ENCODE data around the gene KCTD15.
"Not testable (repeated sequence)": the region's sequence is repeated elsewhere in the genome, so short reads cannot be mapped to it uniquely, and the experiment has no call there.

Gene KCTD15

GRCh38 chr19:33815380-33816340 lies 19.0 kb downstream of the KCTD15 start:
- no peak for DNase-seq

DNA sequence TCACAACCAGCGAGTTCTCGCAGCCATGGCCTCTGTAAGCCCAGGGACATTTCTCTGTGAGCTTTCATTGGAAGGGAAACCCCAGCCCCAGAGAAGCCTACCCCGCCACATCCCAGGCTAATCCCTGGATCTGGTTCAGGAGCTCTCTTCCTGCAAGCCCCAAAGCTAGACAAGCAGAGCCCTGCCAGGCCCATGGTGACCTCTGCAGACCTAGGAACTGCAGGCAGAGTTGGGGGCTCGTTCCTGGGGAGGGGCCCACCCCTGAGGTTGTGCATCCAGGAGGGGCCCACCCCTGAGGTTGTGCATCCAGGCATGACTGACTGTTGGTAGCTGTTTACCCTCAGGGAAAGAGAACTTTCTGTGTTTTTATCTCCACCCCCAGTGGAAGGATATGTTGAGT lies 21.7 kb downstream of the KCTD15 start:
- DNase-seq, result no peak

DNA sequence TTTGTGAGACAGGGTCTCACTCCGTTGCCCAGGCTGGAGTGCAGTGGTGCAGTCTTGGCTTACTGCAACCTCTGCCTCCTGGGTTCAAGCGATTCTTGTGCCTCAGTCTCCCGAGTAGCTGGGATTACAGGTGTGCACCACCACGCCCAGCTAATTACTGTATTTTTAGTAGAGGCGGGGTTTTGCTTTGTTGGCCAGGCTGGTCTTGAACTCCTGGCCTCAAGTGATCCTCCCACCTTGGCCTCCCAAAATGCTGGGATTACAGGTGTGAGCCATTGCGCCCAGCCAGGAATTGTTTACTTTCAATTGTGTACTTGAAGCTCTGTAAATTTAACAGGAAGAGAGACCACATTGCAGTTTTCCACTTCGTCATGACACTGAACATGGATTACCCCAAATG lies 22.4 kb downstream of the KCTD15 start:
- DNase-seq, result not testable (repeated sequence)

GRCh38 chr19:33819506-33819879 lies 22.8 kb downstream of the KCTD15 start:
- DNase-seq, result no peak

DNA sequence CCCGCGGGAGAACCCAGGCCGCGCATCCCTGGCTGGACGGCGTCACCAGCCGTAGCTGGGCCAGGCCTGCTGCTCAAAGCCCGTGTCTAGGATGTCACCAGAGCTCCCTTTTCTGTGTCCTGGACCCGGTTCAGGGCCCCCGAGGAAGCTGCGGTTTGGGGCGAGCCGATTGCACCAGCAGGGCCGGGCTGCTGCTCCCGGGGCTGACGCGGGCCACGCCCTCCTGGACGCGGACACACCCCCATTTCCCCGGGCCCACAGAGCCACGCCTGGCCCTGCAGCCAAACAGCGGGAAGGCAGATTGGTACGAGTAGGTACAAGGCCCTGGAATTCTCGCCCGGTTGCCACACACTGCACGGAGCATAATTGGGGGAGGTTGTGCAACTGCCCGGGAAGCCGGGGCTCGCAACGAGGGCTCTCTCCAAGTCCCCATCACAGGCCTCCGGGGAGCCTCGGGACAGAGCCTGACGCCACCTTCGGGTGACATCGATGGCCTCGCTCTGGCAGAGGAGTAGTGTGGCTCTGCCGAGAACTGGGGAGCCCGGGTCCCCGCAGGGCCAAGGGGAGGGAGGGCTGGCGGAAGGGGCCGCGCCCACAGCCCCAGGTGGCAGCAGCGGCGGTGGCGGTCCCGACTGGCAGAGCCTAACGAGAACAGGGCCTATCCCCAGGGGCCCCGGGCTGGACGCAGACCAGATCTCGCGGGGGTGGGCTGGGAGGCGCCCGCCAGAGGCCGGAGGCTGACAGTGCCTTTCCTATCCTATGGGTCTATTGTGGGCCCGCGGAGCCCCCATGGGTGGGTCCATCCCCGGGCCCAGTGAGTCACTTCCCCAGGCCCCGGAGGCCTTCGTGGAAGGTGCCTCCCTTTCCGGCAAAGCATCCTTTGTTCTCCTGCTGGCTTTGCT lies 23.5 kb downstream of the KCTD15 start:
- peak; percentile 69 to 80 for DNase-seq

- no peak for DNase-seq
Observed at GRCh38 chr19:33821871-33822270, 25.2 kb downstream of the KCTD15 start.

DNA sequence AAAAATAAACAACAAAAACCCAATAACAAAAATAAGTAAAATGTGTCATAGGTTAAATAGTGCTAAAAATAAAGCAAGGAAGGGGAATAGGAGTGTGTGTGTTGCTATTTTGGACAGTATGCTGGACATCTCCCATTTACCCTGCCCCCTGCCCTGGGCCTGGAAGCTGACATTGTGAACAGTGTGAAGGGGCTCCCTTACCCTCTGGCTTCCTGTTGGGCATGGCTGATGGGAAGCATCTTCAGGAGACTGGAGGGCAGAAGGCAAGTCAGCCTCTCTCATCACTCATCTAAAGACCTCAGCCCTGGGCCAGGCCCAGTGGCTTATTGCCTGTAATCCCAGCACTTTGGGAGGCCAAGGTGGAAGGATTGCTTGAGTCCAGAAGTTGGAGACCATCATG lies 26.7 kb downstream of the KCTD15 start:
- no peak for DNase-seq

DNA sequence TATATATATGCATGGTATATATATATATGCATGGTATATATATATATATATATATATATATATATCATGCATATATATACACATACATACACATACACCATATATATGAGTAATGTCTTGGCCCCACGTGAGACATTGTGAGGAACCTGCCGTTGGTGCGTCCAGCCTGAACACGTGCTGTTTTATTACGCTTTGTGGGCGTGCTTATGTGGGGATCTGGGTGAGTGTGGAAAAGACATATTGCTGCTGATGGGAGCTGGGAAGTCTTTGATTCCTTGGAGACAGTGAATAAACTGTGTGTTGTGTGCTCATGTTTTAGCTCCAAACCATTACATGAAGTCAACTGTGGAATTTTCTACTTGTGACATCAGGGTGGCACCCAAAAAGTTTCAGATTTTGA lies 28.9 kb downstream of the KCTD15 start:
- DNase-seq, result no peak

DNA sequence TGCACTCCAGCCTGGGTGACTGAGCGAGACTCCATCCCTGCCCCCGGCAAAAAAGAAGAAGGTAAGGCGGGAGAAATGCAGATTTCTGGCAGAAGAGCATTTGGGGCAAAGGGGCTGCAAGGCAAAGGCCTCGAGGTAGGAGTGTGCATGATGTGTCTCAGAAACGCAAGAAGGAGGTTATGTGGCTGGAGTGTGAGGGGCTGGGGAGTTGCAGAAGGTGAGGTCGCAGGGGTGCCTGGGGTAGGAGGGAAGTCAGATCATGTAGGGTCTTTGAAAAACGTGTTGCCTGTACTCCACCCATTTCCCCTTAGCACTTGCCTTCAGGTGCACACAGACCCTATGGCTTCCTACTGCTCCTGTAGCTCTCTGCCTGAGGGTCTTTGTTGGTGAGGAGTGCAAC lies 29.9 kb downstream of the KCTD15 start:
- no peak for DNase-seq

DNA sequence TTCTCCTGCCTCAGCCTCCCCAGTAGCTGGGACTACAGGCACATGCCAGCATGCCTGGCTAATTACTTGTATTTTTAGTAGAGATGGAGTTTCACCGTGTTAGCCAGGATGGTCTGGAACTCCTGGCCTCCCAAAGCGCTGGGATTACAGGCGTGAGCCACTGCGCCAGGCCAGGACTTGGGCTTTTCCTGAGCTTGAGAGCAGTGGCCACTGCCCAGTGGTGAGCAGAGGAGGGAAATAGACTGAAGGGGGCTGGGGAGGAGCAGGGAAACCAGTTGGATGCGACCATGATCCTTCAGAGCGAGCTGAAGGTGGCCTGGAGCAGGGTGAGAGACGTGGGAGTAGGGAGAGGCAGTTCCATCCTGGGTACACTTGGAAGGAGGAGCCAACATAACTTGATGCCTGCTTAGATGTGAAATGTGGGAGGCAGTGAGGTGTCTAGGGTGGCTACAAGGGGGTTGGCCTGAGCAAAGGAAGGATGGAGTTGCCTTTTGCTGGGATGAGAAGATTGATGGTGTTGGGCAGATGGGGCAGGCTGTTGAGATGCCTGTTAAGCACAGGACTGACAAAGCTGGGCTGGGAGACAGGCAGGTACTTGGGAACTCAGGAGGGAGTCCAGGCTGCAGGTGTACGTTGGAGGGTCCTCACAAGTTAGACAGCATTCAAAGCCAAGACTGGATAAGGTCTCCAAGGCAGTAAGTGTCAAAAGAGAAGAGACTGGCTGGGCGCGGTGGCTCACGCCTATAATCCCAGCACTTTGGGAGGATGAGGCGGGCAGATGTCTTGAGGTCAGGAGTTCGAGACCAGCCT lies 31.8 kb downstream of the KCTD15 start:
- DNase-seq, result no peak

- DNase-seq, result no peak
Observed at GRCh38 chr19:33830264-33830663, 33.6 kb downstream of the KCTD15 start.

DNA sequence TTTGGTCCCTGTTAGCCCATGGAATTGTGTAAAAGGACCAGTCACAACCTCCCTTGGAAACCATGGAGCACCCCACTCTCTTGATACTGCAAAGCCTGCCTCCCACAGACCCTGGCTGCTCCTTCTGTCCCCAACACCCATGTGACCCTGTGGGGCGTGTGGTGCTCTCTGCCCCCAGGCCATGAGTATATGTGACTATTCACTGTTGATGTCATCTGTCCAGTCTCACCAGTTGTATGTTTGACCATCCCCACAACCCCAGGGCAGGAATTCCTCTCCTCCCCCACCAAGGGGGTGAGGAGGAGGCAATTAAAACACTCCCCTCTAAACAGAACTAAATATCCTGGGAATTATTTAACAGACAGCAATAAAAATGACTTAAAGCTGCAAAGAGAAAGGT lies 35.2 kb downstream of the KCTD15 start:
- no peak for DNase-seq

- no peak for DNase-seq
Observed at GRCh38 chr19:33832633-33833032, 36.0 kb downstream of the KCTD15 start.

GRCh38 chr19:33840382-33840781 lies 43.7 kb downstream of the KCTD15 start:
- no peak for DNase-seq

DNA sequence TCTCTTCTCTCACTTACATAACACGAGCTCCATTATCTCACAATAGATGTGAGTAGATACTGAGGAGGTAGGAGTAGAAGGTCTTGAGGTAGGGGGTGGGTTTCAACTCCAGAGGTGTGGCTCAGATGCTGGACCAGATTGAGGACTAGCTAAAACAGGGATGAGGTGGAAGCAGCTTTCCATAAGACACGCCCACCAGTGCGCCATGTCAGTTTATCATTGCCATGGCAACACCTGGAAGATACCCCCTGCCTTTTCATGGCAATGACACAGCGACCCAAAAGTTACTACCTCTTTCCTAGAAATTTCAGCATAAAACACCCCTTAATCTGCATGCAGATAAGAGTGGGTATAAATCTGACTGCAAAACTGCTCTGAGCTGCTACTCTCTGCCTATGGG lies 44.1 kb downstream of the KCTD15 start:
- no peak for DNase-seq

- DNase-seq, result no peak
Observed at GRCh38 chr19:33841685-33842084, 45.0 kb downstream of the KCTD15 start.

GRCh38 chr19:33844478-33844877 lies 47.8 kb downstream of the KCTD15 start:
- DNase-seq, result no peak

DNA sequence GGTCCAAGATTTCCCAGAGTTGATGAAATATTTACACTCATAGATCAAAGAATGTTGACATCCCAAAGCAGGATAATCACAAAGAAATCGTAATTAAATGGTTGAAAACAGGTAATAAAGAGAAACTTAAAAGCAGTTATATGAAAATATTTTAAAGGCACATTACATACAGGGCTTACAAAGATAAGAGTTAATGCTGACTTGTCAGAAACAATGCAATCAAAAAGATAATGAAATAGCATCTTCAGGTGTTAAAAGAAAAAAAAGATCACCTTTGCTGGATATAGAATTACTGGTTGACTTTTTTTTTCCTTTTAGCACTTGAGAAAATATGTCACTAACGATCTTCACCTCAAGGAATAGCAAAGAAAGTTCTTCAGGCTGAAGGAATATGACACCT lies 48.8 kb downstream of the KCTD15 start:
- no peak for DNase-seq

DNA sequence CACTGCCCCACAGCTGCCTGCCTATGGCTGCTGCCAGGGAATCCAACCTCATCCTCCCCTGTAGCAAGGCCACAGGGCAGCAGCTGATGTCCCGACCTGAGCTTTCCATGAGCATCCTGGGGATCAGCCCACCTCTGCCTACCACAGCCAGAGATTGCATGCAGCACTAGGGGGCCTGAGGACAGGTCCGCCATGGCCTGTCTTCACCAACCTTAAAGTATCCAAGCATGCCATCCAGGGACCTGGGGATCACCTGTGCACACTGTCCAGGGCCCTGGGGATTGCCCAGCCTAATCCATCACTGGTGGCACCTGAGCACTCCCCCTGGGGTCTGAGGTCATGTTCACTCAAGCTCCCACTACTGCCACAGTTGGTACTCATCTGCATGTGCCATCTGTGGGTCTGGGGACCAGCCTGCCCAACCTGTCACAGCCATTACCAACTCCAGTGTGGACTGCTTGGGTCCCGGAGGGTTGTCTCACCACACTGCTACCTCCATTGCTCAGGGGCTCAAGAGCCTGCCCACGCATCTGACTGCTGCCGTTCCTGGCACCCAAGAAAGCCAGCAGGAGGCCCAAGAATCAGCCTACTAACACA lies 53.0 kb downstream of the KCTD15 start:
- DNase-seq, result no peak

DNA sequence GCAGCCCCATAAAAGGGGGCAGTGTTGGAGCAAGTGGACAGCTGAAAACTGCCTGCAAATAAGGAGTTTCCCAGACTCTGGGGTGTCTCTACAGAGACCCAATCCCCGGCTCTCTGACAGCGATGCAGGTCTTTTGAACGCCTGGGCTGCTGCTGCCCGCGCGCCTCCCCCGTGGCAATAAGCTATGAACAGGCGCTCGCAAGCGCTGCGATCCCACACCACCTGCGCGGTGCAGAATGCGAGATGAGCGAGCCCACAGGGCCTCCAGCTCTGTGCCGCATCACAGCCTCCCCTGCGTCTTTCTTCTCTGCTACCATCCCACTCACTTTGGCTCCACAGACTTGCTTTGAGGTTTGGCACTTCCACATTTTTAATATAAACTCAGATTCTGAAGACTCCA lies 62.3 kb downstream of the KCTD15 start:
- no peak for DNase-seq

- DNase-seq, result no peak
Observed at GRCh38 chr19:33860312-33861090, 63.8 kb downstream of the KCTD15 start.

DNA sequence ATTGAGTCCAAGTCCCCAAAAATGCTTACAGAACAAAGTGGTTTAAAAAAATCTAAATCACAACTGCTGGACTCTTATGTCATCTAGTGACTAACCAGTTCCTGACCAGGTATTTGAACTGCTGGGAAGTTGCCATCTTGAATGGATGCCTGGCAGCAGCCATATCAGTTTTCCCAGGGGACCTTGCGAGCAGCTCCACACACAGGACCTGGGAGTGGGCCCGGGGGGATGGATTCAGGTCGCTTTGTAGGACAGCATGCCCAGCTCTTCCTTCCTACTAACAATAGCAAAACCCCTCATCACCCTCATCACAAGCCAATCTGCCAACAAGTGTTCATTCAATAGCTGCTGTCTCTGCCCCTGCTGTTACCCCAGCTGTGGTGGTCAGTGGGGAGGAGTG lies 65.3 kb downstream of the KCTD15 start:
- DNase-seq, result no peak

Measured in activated T-cell treated with anti-CD3 and anti-CD28 coated beads, Interleukin-2, amount 50 U/mL, for 48 hours (primary cell).